GM13977 (cell line): Measurements from ENCODE around the gene AP3D1.

Experiments
- DNase-seq: peaks from one replicate; pipeline ENCODE4 v3.0.0; 2012; ENCODE audit warnings: low spot score
- CTCF ChIP-seq: IDR thresholded peaks from 2 replicates; pipeline ENCODE4 v1.5.1; 2012; ENCODE audit warnings: mild to moderate bottlenecking, control low read depth; ENCODE audit not compliant: insufficient read depth; ENCODE audit errors: extremely low read depth, missing control alignments
- in situ Hi-C: fragments of 300-500 bp; cut with MboI; formaldehyde crosslinking; loops from one replicate; pipeline ENCODE4 v1.12.0; 2022; ENCODE audit warnings: low sequenced_read_pairs, low pct_unique_long_range_greater_than_20kb, mixed read lengths, inconsistent platforms; ENCODE audit not compliant: unreplicated experiment

Gene AP3D1

GRCh38 chr19:2061495-2062388 is 89.6 kb downstream of the AP3D1 start:
- TF ChIP-seq CTCF = peak; percentile 15
- in situ Hi-C loops = no loop called here
- peak; percentile 99 for DNase-seq

- TF ChIP-seq CTCF = no peak
- DNase-seq = no peak
- in situ Hi-C loops = no loop called here
These were observed 90.4 kb downstream of the AP3D1 start for GRCh38 chr19:2060884-2061494.

- in situ Hi-C loops = no loop called here
- no peak for DNase-seq
- TF ChIP-seq CTCF = no peak
These were observed 91.8 kb downstream of the AP3D1 start for GRCh38 chr19:2059422-2060201.

- DNase-seq = no peak
- TF ChIP-seq CTCF = no peak
- in situ Hi-C loops = no loop called here
These were observed 92.6 kb downstream of the AP3D1 start for GRCh38 chr19:2058570-2059421.

GRCh38 chr19:2057484-2058469 is 93.6 kb downstream of the AP3D1 start:
- in situ Hi-C loops = no loop called here
- DNase-seq = no peak
- no peak for TF ChIP-seq CTCF
